AG09319 (cell line): ENCODE measurements around the gene TMA16.

Experiments used
- DNase-seq: peaks from one replicate; pipeline ENCODE4 v3.0.0-alpha.2; 2010; ENCODE audit warnings: low read depth; ENCODE audit errors: extremely low read depth
- TF ChIP-seq, protein P1 (sequence below): IDR thresholded peaks from 2 replicates; pipeline ENCODE4 v1.5.1; 2011; ENCODE audit warnings: low read depth, mild to moderate bottlenecking, inconsistent platforms, low read length, moderate library complexity

TMA16 gene

GRCh38 chr4:163486321-163486720, 8.2 kb upstream of the TMA16 start:
- no peak for DNase-seq
- TF ChIP-seq, protein P1, sequence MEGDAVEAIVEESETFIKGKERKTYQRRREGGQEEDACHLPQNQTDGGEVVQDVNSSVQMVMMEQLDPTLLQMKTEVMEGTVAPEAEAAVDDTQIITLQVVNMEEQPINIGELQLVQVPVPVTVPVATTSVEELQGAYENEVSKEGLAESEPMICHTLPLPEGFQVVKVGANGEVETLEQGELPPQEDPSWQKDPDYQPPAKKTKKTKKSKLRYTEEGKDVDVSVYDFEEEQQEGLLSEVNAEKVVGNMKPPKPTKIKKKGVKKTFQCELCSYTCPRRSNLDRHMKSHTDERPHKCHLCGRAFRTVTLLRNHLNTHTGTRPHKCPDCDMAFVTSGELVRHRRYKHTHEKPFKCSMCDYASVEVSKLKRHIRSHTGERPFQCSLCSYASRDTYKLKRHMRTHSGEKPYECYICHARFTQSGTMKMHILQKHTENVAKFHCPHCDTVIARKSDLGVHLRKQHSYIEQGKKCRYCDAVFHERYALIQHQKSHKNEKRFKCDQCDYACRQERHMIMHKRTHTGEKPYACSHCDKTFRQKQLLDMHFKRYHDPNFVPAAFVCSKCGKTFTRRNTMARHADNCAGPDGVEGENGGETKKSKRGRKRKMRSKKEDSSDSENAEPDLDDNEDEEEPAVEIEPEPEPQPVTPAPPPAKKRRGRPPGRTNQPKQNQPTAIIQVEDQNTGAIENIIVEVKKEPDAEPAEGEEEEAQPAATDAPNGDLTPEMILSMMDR: no peak

GRCh38 chr4:163489929-163490328, 4.6 kb upstream of the TMA16 start:
- TF ChIP-seq, protein P1: no peak
- DNase-seq: no peak

- DNase-seq: no peak
- TF ChIP-seq, protein P1: no peak
Observed at GRCh38 chr4:163492951-163493504, 1.5 kb upstream of the TMA16 start.

- TF ChIP-seq, protein P1: no peak
- DNase-seq: no peak
Observed at GRCh38 chr4:163493643-163494359, 689 bp upstream of the TMA16 start.

DNA sequence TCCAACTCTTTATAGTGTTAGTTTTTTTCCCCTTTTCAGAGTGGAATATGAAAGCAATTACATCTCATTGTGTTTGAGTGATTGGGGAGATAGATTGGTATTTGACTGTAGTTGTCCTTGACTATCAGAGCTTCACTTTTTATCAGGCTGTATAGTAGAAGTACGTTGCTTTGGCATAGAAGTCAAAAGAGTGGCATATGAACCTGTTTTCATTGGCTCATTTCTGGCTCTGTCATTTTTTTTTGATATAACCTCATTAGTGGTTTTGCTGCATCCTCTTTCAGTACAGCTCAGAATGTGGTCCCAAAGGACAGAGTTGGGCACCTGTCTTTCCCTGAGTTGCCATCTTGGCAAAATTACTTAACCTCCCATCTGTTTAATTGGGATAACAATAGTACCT, 1.4 kb downstream of the TMA16 start:
- no peak for DNase-seq

GRCh38 chr4:163500586-163500985, 6.1 kb downstream of the TMA16 start:
- TF ChIP-seq, protein P1: no peak
- no peak for DNase-seq

More for the DNA sequence above, 1.4 kb downstream of the TMA16 start:
- TF ChIP-seq, protein P1: no peak

DNA sequence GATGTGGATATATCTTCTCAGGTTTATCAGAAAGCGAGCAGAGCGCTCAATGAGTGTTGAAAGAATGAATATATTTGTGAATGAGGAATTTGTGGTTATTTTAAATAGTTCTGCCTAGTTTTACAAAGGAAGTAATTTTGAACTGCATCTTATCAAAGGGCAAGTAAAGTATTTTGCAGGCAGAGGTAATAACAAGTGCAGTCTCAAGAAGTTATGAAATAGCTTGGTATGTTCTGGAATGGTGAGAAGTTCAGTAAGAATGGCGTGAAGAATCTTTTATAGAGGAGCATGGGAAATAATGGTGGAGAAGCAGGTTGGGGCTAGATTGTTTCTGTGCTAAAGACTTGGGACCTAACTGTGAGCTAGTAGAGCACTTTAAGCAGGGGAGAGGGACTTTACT, 10.9 kb downstream of the TMA16 start:
- DNase-seq: no peak
- TF ChIP-seq, protein P1: no peak
